GM10847 (cell line): Measurements from ENCODE around the gene SPOP.

Experiments used
- POLR2A ChIP-seq: IDR thresholded peaks from 2 replicates; pipeline ENCODE4 v1.6.1; 2011; ENCODE audit not compliant: insufficient read length; ENCODE audit errors: extremely low read depth

The SPOP gene

DNA sequence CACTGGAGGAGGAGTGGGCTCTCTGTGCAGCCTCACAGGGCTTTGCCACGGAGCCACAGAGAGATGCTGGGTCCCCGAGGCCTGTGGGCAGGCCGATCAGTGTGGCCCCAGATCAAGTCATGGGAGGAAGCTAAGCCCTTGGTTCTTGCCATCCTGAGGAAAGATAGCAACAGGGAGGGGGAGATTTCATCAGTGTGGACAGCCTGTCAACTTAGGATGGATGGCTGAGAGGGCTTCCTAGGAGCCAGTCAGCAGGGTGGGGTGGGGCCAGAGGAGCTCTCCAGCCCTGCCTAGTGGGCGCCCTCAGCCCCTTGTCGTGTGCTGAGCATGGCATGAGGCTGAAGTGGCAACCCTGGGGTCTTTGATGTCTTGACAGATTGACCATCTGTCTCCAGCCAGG lies 98.4 kb downstream of the SPOP start:
- TF ChIP-seq POLR2A = no peak

DNA sequence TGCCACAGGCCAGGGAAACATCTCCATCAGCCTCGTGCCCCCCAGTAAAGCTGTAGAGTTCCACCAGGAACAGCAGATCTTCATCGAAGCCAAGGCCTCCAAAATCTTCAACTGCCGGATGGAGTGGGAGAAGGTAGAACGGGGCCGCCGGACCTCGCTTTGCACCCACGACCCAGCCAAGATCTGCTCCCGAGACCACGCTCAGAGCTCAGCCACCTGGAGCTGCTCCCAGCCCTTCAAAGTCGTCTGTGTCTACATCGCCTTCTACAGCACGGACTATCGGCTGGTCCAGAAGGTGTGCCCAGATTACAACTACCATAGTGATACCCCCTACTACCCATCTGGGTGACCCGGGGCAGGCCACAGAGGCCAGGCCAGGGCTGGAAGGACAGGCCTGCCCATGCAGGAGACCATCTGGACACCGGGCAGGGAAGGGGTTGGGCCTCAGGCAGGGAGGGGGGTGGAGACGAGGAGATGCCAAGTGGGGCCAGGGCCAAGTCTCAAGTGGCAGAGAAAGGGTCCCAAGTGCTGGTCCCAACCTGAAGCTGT lies 98.9 kb downstream of the SPOP start:
- TF ChIP-seq POLR2A = no peak

DNA sequence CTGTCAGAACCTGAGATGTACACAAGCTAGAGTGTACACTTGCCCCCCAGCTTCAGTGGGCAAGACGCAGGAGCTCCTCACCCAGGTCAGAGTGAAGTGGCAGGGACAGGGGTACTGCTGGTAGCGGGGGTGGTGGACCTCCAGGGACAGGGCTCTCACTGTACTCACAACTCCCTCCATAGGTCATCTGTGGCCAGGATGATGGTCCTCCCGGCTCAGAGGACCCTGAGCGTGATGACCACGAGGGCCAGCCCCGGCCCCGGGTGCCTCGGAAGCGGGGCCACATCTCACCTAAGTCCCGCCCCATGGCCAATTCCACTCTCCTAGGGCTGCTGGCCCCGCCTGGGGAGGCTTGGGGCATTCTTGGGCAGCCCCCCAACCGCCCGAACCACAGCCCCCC lies 99.5 kb downstream of the SPOP start:
- no peak for TF ChIP-seq POLR2A

DNA sequence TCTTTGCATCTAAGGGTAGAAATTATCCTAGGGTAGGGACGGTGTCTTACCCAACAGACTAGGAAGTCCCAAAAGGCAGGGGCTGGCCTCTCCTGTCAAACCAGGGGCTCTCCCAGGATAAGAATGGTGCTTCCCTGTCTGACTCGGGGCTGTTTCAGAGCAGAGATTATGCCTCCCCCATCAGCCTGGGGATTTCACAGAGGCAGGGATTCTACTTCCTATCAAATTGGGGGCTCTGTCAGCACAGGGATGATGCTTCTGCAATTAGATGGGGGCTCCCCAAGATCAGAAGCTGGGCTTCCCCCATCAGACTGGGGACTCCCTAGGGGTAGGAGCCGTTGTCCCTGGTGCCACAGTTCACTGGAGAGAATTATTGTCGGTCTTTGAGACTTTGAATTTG lies 99.9 kb downstream of the SPOP start:
- no peak for TF ChIP-seq POLR2A

DNA sequence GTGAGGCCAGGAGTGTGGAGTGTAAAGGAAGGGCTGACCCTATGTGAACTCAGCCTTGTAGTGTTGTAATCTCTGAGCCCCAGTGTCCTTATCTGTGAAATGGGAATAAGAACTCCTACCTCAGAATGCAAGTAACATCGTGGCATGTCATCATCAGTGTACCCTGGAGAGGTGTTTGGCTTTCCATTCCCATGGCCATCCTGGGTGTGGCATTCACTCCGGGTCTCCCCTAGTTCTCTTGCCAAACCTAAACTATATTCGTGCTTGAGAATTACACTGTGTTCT lies 100.3 kb downstream of the SPOP start:
- TF ChIP-seq POLR2A = no peak

DNA sequence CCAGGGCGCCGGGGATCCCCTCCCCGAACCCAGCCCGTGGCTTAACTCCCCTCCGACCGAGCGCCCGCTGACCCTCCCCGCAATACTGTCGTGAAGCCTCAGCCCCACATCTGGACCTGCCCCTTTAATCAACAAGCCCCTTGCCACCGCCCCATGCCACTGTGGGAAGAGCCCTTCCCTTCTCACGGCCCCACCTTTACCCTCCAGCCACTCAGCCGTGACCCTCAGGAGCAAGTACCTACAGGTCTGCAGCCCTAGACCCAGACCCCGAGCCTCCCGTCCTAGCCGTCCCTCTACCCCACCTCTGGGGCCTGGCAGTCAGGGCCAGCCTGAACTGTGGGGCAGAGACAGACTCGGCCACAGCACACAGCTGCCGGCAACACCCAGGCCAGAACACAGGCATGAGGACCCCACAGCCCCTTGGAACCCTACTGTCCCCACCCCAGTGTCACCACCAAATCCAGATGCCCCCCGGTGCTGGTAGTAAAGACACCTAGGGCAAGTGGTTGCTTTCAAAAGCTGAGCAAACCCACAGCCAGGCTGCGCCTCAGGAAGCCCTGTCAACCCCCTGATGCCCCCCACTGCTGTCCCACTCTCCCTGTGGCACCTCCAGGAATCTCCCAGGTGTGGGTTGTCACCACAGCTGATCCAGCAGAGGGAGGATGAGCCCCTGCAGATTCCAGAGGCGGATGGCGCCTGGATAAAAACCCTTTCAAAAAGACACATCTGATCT lies 100.8 kb downstream of the SPOP start:
- no peak for TF ChIP-seq POLR2A

DNA sequence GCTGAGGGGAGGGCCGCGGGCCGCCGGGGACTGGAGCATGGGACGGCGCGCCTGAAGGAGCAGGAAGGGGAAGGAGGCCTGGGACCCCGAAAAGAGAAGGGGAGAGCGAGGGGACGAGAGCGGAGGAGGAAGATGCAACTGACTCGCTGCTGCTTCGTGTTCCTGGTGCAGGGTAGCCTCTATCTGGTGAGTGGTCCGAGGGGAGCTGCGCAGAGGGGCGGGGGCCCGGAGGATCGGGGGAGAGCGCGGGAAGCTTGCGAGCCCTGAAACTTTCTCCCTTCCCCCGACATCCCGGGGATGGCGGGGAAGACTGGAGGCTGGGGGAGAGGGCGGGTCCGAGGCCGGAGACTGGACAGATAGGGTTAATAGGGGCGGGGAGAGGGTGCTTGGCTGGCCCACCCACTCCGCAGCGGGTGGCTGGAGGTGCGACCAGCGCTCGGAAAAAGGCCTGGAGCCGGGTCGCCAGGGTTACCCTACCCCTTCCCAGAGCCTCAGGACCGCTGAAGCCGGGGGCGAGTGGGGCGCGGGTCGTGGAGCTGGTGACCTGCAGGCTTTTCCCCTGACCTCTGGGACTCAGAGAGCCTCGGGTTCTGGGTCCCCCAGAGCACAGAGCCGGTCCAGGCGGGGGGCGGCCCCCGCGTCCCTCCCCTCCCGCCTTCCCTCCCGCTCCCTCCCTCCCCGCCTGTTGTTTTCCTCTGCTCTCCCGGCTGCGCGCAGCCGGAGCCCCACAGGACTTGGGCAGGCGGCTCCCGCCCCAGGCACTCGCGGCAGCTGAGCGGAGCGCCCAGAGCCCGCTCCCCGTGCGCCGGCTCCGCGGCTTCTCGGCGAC lies 101.6 kb downstream of the SPOP start:
- TF ChIP-seq POLR2A = no peak

DNA sequence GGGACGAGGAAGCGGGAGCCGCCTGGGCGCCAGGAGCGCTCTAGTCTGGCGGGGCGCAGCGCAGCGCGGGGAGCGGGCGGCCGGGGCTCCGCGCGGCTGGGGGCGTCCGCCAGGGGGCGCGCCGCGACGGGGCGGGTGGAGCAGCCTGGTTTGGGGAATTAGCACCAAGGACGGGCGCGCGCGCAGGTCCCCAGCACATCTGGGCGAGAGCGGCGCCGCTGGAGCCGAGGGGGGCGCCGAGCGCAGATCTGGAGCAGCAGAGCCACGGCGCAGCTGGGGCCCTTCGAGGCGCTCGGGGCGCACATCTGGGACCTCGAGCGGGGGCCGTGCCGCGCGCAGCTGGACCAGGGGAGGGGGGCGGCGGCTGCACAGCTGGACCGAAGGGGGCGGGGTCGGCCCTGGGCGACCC lies 102.2 kb downstream of the SPOP start, which contains the start of gene NXPH3:
NXPH3 (plus strand) TSS at position 193 of the 409 bp plus-strand sequence. CDS start 349 bp downstream, outside the sequence.
- TF ChIP-seq POLR2A = no peak

DNA sequence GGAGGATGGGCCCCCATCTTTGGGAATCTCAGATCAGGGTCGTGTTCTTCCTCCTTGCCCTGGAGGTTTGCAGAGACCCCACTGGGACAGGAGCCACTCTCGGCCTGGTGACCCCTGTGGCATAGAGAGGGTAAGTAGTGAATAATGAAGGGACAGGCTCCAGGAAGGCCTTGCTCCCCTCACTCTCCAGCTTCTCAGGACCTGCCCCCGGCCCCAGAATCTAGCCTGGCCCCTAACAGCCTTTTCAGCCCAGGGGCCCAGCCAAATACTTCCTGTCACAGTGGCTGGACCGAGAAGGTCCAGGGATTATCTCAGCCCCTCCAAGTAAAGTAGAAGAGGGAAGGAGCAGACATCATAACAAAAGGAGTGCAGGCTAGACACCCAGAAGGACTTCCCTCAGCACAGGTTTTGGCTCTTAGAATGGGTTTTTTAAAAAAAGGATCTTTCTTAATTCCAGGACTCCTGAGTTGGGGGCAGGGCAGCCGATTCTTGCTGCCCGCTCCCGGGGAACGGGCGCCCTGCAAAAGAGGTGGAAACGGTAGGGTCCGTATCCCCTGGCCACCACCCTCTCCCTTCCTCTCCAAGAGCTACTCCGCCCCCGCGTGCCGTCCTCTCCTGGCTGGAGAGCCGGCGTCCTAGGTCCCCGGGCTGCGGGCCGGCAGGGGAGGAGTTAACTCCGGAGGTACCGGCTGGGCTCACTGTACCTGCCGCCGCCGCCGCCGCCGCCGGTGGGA lies 102.8 kb downstream of the SPOP start:
- no peak for TF ChIP-seq POLR2A

DNA sequence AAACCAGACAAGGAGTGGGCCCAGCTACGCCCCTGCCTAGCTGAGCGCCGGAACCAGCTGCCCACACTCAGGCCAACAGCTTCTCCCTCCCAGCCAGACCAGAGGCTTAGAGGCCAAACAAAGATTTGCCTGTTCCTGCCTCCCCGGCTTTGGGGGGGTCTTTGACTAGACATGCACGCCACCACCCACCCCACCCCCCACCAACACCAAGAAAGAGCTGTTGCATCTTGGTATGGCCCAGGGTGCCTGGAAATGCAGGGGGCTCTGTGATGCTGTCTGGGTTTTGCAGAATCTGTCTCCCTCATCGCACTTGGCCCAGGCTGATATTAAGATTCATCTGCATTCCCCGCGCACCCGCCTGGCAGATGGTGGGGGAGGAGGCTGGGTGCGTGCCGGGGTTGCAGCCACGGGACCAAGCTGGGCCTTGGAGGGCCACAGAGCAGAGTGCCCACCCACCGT lies 103.5 kb downstream of the SPOP start:
- TF ChIP-seq POLR2A = no peak

DNA sequence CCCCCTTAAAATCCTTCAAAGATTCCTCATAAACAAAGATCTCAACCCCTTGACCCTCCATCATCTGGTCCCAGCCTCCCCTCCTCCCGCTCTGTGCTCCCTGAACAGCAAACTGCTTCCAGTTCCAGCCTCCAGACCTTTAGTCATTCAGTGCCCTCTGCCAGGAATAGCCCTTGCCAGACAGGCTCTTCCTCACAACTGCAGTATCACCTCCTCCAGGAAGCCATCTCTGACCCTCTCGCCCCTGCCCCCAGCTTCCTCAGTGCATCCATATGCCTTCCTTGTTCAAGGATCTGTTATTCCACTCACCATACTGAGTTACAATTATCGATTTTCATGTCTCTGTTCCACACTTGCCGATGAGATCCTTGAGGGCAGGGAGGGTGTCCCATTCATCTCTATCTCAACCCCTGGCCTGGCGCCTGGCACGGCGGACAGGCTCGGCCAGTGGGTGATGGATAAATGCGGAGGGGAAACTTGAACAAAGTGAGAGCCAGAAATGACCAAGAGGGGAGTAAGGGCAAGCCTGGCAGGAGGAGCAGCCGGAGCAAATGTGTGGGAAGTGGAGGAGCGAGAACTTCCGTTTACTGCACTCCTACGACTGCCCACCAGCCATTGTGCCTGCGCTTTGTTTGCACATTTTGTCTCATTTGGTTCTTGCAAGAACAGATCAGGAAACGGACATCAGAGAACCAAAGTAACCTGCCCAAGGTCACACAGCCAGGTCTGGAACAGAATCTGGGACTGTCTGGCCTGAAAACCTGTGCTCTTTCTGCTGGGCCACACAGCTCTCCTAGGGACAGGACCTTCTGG lies 104.2 kb downstream of the SPOP start:
- TF ChIP-seq POLR2A = no peak

DNA sequence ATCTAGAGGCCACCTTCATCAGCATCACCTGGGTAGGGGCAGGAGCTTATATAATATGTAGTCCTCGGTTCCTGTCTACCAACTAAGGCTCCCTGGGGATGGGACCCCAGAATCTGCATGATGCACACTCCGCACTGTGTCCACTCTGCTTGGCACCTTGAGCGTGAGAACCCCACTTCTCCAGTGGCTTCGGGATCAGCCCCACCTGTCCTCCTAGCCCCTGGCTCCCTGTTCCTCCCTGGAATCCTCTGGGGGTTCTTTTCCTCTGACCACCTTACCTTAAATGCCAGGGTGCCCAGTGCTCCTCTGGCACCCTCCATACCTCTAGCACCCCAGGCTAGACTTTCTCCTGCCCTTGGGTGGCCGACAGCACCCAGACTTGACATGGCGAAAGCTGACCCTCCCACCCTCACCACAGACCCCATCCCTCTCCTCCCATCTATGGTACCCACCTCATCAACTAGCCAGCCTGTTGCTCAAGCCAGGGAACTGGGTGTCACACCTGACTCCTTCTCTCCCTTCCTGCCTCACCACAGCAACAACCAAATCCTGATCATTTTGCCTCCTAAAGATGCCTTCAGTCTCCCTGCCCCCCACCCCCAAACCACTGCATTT lies 105.0 kb downstream of the SPOP start:
- TF ChIP-seq POLR2A = no peak

DNA sequence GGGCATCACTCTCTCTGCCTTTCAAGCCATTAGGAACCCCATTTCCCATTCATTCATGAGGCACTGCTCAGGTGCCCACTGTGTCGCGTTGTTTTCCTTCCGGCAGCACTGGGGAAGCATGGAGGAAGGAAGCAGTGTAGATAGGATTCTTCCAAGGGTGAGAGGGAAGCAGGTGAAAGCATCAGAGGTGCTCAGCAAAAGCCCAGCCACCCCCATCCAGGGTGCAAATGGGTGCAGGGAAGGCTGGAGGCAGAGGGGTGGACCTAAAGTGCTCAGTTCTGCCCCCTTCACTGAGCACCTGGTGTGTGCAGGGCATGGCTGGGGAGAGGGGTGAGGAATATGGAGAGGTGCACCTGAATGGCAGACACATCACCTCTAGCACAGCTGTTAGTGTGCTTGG lies 105.7 kb downstream of the SPOP start:
- TF ChIP-seq POLR2A = no peak

DNA sequence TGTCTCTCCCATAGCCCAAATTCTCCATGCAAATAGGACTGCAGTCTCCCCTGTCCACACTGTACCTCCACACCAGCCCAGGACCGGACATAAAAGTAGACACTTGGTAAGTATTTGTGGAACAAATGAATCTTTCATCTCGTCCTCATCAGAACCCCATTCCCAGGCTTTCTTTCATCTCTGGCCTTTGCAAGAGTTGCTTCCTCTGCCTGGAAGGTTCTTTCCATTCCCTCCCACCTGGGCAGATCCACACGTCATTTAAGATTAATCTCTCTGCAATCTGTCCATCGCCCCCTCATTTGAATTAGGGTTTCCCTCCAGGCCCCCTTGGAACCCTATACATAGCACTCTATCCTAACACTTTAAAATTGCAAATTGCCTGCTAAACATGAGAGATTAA lies 106.1 kb downstream of the SPOP start:
- TF ChIP-seq POLR2A = no peak

DNA sequence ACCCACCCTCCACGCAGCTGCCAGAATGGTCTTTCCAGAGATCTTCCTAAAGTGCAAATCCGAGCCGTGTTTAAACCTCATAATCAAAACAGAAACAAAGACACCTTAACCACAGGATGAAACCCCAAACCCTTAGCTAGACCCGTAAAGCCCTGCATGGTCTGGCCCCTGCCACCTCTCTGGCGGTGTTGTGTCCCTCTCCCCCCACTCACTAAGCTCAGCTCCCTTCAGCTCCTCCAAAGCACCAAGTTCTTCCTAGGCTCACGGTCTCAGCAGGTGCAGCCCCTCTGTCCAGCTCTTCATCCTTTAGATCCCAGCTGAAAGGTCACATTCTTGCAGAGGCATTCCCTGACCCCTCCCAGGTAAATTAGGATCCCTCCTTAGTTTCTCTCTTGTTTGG lies 106.6 kb downstream of the SPOP start:
- TF ChIP-seq POLR2A = no peak
